Endothelial cell (in vitro differentiated cells): ENCODE data around the gene LEP. TPM values are rescaled to one million over a fixed set of nuclear protein-coding genes. Genes with fewer than 3 reads are reported as not detected.
"Not testable (repeated sequence)": the region's sequence is repeated elsewhere in the genome, so short reads cannot be mapped to it uniquely, and the experiment has no call there.

ENCODE experiments used
- DNase-seq: peaks from one replicate; pipeline ENCODE4 v3.0.0; 2021; ENCODE audit warnings: low spot score
- H3K27ac Mint-ChIP-seq: one replicate; pipeline ENCODE4 v1.8.0; 2021; ENCODE audit warnings: mixed read lengths, inconsistent platforms; ENCODE audit not compliant: unreplicated experiment
- H3K27me3 Mint-ChIP-seq: one replicate; pipeline ENCODE4 v1.8.0; 2021; ENCODE audit warnings: mild to moderate bottlenecking, moderate library complexity, mixed read lengths, inconsistent platforms; ENCODE audit not compliant: unreplicated experiment
- H3K36me3 Mint-ChIP-seq: one replicate; pipeline ENCODE4 v1.8.0; 2021; ENCODE audit warnings: mild to moderate bottlenecking, low read depth, mixed read lengths, inconsistent platforms; ENCODE audit not compliant: unreplicated experiment
- H3K4me1 Mint-ChIP-seq: one replicate; pipeline ENCODE4 v1.8.0; 2021; ENCODE audit warnings: mild to moderate bottlenecking, mixed read lengths, inconsistent platforms; ENCODE audit not compliant: unreplicated experiment
- H3K4me3 Mint-ChIP-seq: one replicate; pipeline ENCODE4 v1.8.0; 2021; ENCODE audit warnings: mild to moderate bottlenecking, mixed read lengths, inconsistent platforms; ENCODE audit not compliant: unreplicated experiment
- H3K9me3 Mint-ChIP-seq: one replicate; pipeline ENCODE4 v1.8.0; 2021; ENCODE audit warnings: mixed read lengths, inconsistent platforms; ENCODE audit not compliant: unreplicated experiment
- total RNA-seq: library from RNA; stranded (reverse); fragmentation: NEBNext Ultra II Directional; extraction: Animal tissue kit (Norgen Biotek cat#: 25700); gene quantifications from one replicate; pipeline ENCODE4 v1.2.1, GENCODE V29; 2021; ENCODE audit not compliant: unreplicated experiment
- TF ChIP-seq, protein P1 (sequence below): fragments of 200-600 bp; sonication (generic); IDR thresholded peaks from one replicate; pipeline ENCODE4 v1.5.0; 2021; ENCODE audit warnings: antibody characterized with exemption; ENCODE audit not compliant: unreplicated experiment

Gene LEP
- total RNA-seq, 1 donor from 2014 or later, result not detected

DNA sequence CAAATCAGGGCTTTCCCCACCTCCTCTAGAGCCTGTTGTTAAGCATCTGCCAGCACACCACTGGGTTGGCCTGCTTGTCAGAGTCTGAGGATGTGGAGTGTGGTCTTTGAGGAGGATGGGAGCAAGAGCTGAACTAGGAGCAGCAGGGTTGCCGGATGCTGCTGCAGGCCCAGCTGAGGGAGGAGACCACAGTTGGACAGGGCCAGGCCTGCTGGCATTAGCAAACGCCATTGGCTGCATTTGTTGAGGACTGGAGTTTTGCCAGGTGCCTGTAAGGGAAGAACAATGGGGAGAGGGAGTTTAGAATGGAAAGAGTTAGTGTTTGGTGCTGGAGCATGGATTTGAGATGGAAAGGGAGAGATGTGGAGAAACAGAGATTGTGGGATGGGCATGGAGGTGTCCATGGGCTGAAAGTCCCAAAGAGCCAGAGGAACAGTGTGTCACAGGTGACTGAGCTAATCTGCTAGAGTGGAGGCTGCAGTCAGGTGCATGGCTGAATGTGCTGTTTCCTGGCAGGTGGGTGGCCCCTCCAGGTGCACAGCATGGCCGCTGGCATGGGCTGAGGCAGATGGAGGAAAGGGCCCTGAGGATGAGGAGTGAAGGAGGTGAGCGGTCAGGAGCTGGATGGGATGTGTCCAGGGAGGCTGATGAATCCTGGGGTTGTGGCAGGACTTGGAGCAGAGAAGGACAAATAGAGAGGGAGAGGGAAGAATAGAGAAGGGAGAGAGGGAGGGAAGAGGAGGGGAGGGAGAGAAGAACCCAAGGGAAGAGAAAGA, 40.7 kb downstream of the LEP start:
- peaks cover 26% of the 10 kb centered on the region for H3K36me3 Mint-ChIP-seq
- TF ChIP-seq, protein P1, sequence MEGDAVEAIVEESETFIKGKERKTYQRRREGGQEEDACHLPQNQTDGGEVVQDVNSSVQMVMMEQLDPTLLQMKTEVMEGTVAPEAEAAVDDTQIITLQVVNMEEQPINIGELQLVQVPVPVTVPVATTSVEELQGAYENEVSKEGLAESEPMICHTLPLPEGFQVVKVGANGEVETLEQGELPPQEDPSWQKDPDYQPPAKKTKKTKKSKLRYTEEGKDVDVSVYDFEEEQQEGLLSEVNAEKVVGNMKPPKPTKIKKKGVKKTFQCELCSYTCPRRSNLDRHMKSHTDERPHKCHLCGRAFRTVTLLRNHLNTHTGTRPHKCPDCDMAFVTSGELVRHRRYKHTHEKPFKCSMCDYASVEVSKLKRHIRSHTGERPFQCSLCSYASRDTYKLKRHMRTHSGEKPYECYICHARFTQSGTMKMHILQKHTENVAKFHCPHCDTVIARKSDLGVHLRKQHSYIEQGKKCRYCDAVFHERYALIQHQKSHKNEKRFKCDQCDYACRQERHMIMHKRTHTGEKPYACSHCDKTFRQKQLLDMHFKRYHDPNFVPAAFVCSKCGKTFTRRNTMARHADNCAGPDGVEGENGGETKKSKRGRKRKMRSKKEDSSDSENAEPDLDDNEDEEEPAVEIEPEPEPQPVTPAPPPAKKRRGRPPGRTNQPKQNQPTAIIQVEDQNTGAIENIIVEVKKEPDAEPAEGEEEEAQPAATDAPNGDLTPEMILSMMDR, result no peak
- peaks cover 3% of the 10 kb centered on the region for H3K27me3 Mint-ChIP-seq
- no peaks in the 10 kb centered on the region for H3K4me1 Mint-ChIP-seq
- peak overlapping the region; percentile 8 for H3K4me3 Mint-ChIP-seq
- peaks cover 11% of the 10 kb centered on the region for H3K9me3 Mint-ChIP-seq
- peak overlapping the region; percentile 45 for H3K27ac Mint-ChIP-seq
- DNase-seq, result no peak

DNA sequence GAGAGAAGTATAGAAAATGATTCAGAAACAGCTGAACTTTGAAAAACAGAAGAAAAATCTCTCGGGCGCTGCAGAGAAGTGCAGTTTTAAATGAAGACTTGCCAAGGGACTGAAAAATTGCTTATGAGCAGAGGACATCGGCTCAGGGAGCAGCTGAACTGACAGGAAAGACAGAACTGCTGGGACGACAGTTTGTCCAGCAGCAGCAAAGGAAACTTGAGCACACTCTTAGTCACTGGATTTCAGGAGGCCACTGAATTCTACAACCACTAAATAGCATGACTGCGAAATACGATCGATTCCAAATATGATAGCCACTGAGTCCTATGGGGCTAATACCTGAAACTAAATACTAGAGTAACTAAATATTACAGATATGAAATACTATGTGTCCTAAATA, 43.0 kb downstream of the LEP start:
- Mint-ChIP-seq H3K27ac (peak overlapping the region; percentile 43), H3K36me3 (peaks cover 19% of the 10 kb centered on the region), H3K4me3 (no peak overlapping the region), H3K27me3 (peaks cover 1% of the 10 kb centered on the region), H3K9me3 (peaks cover 6% of the 10 kb centered on the region), H3K4me1 (no peaks in the 10 kb centered on the region)
- TF ChIP-seq, protein P1, result no peak
- no peak for DNase-seq

DNA sequence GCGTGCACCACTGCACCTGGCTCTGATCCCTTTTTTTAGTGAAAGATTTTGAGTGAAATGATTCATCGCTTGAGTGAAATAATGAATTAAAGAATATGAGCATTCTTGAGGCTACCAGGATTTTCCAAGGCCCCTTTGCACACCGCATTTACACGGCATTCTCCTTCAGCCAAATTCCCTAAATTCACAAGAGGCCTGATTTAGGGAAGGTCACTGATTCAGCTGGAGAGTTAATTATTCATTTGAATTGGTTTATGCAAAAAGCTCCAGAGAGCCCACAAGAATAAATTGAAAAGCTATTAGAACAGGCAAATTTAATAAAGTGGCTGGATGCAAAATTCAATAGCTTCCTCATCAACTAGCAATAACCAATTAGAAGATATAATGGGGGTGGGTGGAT, 46.5 kb downstream of the LEP start:
- no peak for DNase-seq
- peaks cover 12% of the 10 kb centered on the region for H3K36me3 Mint-ChIP-seq
- no peaks in the 10 kb centered on the region for H3K9me3 Mint-ChIP-seq
- no peak overlapping the region for H3K4me3 Mint-ChIP-seq
- no peaks in the 10 kb centered on the region for H3K4me1 Mint-ChIP-seq
- H3K27me3 Mint-ChIP-seq, result no peaks in the 10 kb centered on the region
- no peak overlapping the region for H3K27ac Mint-ChIP-seq
- TF ChIP-seq, protein P1, result no peak

DNA sequence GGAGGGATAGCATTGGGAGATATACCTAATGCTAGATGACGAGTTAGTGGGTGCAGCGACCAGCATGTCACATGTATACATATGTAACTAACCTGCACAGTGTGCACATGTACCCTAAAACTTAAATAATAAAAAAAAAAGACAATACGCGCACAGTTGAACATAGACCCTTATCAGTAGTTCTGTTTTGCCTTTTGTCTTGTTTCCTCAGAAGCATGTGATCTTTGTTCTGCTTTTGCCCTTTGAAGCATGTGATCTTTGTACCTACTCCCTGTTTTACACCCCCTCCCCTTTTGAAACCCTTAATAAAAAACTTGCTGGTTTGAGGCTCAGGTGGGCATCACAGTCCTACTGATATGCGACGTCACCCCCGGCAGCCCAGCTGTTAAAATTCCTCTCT, 56.9 kb downstream of the LEP start:
- not testable (repeated sequence) for DNase-seq, H3K9me3 Mint-ChIP-seq, H3K4me3 Mint-ChIP-seq, H3K27me3 Mint-ChIP-seq, H3K36me3 Mint-ChIP-seq, H3K27ac Mint-ChIP-seq
- H3K4me1 Mint-ChIP-seq, result peaks cover 15% of the 10 kb centered on the region

DNA sequence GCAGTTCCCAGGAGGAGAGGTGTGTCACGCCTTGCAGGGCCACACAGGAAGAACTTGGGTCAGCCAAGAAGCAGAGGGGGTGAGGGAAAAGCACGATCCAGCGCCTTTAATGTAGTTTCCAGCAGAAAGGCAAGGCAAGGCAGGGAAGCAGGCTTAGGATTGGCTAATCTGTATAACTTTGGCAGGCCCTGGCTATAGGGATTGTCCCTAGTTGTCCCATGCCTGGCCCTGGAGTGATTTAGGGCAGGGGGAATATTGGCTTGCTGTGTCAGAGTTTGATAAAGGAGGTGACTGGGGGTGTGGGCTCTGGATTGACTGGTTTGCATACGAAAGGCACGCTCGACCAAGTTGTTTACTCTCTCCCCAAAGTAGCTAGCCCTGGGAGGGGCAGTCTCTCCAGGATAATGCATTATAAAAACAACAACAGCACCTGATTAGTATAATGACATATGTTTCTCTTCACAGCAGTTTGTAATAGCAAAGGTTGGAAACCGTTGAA, 58.1 kb downstream of the LEP start:
- TF ChIP-seq, protein P1, result no peak
- no peak overlapping the region for H3K27ac Mint-ChIP-seq
- H3K27me3 Mint-ChIP-seq, result no peaks in the 10 kb centered on the region
- H3K4me3 Mint-ChIP-seq, result no peak overlapping the region
- DNase-seq, result no peak
- H3K9me3 Mint-ChIP-seq, result no peaks in the 10 kb centered on the region
- H3K4me1 Mint-ChIP-seq, result peaks cover 15% of the 10 kb centered on the region
- peaks cover 3% of the 10 kb centered on the region for H3K36me3 Mint-ChIP-seq
